ENCODE results near the gene ARSA.
"Not testable (repeated sequence)": the region's sequence is repeated elsewhere in the genome, so short reads cannot be mapped to it uniquely, and the experiment has no call there.

Gene ARSA

DNA sequence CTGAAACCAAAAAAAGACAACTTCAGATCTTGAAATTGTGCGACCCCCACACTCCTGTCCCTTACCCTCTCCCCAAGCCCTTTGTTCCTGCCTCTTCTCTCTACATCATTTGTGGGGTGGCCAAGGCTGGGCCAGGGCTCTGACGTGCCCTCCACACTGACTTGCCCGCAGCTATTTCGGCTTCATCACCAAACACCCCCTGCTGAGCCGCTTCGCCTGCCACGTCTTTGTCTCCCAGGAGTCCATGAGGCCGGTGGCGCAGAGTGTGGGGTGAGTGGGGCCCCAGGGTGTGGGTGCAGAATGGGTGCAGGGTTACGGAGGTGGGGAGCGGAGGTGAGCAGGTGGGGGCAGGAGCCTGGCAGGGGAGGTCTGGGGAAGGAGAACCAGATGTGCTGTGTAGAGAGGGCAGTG, 17.9 kb downstream of the ARSA start:
- no peak for DNase-seq (ENCODE audit: low read depth)
- no peak for TF ChIP-seq POLR2A (IDR thresholded peaks at IDR 0.05; ENCODE audit: extremely low read depth, insufficient read length)
- TF ChIP-seq, protein P1, sequence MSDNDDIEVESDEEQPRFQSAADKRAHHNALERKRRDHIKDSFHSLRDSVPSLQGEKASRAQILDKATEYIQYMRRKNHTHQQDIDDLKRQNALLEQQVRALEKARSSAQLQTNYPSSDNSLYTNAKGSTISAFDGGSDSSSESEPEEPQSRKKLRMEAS (IDR thresholded peaks at IDR 0.05; ENCODE audit: low read depth, low read length), result no peak
- TF ChIP-seq, protein P2, sequence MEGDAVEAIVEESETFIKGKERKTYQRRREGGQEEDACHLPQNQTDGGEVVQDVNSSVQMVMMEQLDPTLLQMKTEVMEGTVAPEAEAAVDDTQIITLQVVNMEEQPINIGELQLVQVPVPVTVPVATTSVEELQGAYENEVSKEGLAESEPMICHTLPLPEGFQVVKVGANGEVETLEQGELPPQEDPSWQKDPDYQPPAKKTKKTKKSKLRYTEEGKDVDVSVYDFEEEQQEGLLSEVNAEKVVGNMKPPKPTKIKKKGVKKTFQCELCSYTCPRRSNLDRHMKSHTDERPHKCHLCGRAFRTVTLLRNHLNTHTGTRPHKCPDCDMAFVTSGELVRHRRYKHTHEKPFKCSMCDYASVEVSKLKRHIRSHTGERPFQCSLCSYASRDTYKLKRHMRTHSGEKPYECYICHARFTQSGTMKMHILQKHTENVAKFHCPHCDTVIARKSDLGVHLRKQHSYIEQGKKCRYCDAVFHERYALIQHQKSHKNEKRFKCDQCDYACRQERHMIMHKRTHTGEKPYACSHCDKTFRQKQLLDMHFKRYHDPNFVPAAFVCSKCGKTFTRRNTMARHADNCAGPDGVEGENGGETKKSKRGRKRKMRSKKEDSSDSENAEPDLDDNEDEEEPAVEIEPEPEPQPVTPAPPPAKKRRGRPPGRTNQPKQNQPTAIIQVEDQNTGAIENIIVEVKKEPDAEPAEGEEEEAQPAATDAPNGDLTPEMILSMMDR (IDR thresholded peaks at IDR 0.05; ENCODE audit: low read depth, low read length), result no peak
- no peak for TF ChIP-seq MYC (IDR thresholded peaks at IDR 0.05; ENCODE audit: low read depth, low read length)
- H3K4me3 ChIP-seq (ENCODE audit: low read depth, low read length), result no peak overlapping the region

DNA sequence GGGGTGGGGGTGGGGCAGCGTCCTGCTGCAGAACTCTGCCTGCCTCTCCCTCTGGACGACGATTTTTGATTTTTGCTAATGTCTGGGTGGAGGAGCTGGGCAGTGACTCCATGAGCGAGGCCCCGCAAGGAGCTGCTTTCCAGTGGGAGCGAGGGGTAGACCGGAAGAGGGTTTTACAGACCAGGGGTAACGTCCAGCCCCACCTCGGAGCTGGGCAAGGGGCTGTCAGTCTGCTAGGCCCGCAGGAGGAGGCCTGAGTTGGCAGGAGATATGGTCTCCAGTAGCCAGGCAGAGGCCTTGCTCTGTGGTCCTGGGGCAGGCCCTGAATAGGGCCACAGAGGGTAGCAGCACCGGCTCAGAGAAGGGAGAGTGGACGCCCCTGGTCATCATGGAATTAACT, 18.4 kb downstream of the ARSA start:
- no peak for DNase-seq (ENCODE audit: low read depth)
- no peak overlapping the region for H3K4me3 ChIP-seq (ENCODE audit: low read depth, low read length)
- TF ChIP-seq, protein P2 (IDR thresholded peaks at IDR 0.05; ENCODE audit: low read depth, low read length), result no peak
- TF ChIP-seq MYC (IDR thresholded peaks at IDR 0.05; ENCODE audit: low read depth, low read length), result no peak
- TF ChIP-seq, protein P1 (IDR thresholded peaks at IDR 0.05; ENCODE audit: low read depth, low read length), result no peak

DNA sequence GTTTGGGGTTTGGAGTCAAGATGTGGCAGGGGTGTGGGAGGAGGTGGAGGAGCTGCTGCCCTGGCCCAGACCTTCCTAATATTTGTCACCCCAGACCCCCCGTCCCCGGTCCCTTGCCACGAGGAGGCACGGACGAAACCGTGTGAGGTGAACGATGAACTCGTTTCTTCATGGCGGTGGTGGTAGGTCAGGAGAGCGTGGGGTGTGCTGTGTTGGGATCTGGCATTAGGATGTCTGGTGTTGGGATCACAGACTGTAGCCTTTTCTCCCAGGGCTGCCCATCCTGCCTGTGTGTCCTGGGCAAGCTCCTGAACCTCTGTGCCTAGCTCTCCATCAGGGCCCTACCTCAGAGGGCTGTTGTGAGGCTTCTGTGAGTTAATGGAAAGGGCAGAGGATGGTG, 19.0 kb downstream of the ARSA start:
- TF ChIP-seq POLR2A (IDR thresholded peaks at IDR 0.05; ENCODE audit: extremely low read depth, insufficient read length), result no peak
- TF ChIP-seq, protein P1 (IDR thresholded peaks at IDR 0.05; ENCODE audit: low read depth, low read length), result no peak
- TF ChIP-seq, protein P2 (IDR thresholded peaks at IDR 0.05; ENCODE audit: low read depth, low read length), result no peak
- no peak overlapping the region for H3K4me3 ChIP-seq (ENCODE audit: low read depth, low read length)
- no peak for DNase-seq (ENCODE audit: low read depth)

DNA sequence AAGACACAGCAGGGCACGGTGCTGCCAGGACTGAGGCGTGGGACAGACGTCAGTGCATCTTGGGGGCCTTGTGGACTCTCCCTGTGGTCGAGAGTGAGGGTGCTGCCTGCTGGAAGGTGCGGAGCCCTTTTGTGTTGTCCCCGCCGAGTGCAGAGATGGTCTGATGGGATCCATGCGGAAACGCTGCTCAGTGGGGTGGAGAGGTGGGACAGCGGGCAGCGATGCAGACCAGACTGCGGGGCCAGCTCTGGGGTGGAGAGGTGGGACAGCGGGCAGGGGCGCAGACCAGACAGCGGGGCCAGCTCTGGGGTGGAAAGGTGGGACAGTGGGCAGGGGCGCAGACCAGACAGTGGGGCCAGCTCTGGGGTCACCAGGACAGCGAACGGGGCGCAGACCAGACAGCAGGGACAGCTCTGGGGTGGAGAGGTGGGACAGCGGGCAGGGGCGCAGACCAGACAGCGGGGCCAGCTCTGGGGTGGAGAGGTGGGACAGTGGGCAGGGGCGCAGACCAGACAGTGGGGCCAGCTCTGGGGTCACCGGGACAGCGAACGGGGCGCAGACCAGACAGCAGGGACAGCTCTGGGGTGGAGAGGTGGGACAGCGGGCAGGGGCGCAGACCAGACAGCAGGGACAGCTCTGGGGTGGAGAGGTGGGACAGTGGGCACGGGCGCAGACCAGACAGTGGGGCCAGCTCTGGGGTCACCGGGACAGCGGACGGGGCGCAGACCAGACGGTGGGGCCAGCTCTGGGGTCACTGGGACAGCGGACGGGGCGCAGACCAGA, 19.7 kb downstream of the ARSA start:
- not testable (repeated sequence) for DNase-seq (ENCODE audit: low read depth); H3K4me3 ChIP-seq (ENCODE audit: low read depth, low read length)

DNA sequence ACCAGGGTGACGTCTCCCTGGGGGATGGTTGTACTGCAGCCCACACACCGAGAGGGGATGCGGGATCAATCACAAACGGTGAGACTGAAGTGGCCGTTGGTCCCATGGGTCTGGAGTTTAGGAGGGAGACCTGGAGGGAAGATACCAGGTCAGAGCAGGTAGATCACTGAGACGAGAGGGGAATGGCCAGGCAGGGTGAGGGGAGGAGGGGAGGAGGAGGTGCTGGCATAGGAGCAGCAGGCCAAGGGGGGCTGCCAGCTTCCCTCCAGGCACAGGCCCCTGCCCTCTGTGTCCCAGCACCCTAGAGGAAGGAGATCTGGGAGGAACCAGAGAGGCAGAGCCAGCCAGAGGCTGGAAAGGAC, 20.3 kb downstream of the ARSA start:
- no peak for DNase-seq (ENCODE audit: low read depth)
- no peak overlapping the region for H3K4me3 ChIP-seq (ENCODE audit: low read depth, low read length)
- TF ChIP-seq POLR2A (IDR thresholded peaks at IDR 0.05; ENCODE audit: extremely low read depth, insufficient read length), result no peak

DNA sequence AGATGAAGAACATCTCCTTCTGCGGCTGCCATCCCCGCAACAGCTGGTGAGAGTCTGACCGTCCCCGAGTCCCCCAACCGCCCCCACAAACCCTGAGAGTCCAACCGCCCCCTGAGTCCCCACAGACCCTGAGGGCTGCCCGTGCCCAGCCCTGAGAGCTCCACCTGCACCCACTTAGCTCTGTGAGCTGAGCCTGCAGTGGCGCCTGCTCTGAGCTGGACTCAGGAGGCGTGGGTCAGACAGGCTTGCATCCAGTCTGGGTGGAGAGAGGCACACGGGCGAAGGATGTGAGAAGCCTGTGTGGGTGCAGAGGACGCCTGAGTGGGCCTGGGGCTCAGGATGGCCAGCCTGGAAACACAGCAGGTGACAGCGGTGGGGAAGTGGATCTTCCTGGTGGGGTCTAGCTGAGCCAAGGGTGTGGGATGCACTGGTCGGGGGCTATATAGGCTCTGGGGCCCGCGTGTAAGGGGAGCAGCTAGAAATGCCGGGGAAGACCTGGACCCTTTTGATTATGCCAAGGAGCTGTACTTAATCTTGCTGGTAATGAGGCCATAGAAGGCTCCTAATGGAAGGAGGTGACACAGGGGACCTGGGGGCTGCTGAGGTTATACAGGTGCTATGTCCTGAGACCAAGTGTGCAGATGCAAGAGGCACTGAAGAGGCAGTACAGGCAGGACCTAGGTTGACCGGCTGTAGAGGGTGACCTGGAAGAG, 20.9 kb downstream of the ARSA start:
- no peak overlapping the region for H3K4me3 ChIP-seq (ENCODE audit: low read depth, low read length)
- TF ChIP-seq, protein P1 (IDR thresholded peaks at IDR 0.05; ENCODE audit: low read depth, low read length), result no peak
- TF ChIP-seq POLR2A (IDR thresholded peaks at IDR 0.05; ENCODE audit: extremely low read depth, insufficient read length) (no peak), MYC (IDR thresholded peaks at IDR 0.05; ENCODE audit: low read depth, low read length) (no peak)
- TF ChIP-seq, protein P2 (IDR thresholded peaks at IDR 0.05; ENCODE audit: low read depth, low read length), result no peak
- no peak for DNase-seq (ENCODE audit: low read depth)
